Measurements from ENCODE around the gene UVRAG. TPM values are rescaled to one million over a fixed set of nuclear protein-coding genes. Genes with fewer than 3 reads are reported as not detected.
"Not testable (repeated sequence)": the region's sequence is repeated elsewhere in the genome, so short reads cannot be mapped to it uniquely, and the experiment has no call there.

Gene UVRAG
- polyA plus RNA-seq, 1 donor (not counting 4 experiments of a cell fraction or from before 2014, with no cell fraction given), result 11.9 TPM

GRCh38 chr11:75979075-75979474, 164.1 kb downstream of the UVRAG start:
- H3K27me3 ChIP-seq (ENCODE audit: control insufficient read depth, extremely low read depth, insufficient read depth, low read length); H3K79me2 ChIP-seq (ENCODE audit: control insufficient read depth, insufficient read depth, low read length); H2AFZ ChIP-seq (ENCODE audit: control insufficient read depth, low read length); H3K9me3 ChIP-seq (ENCODE audit: control insufficient read depth, low read depth, low read length); H3K9ac ChIP-seq (ENCODE audit: control insufficient read depth, extremely low read depth, insufficient read depth, low read length); H3K27ac ChIP-seq (ENCODE audit: control insufficient read depth, insufficient read depth, low read length); H4K20me1 ChIP-seq (ENCODE audit: control insufficient read depth, extremely low read depth, insufficient read depth, low read length); H3K4me2 ChIP-seq (ENCODE audit: control insufficient read depth, extremely low read depth, insufficient read depth, low read depth, low read length); dilution Hi-C loops (cut with MboI; ENCODE audit: extremely low pct_ligation_motif_present, low sequenced_read_pairs); H3K9me1 ChIP-seq (ENCODE audit: control insufficient read depth, extremely low read depth, insufficient read depth, low read length); FAIRE-seq; DNase-seq (ENCODE audit: low read depth, low spot score); H3K4me3 ChIP-seq (ENCODE audit: control insufficient read depth in 2 of 3, extremely low read depth in 1 of 3, insufficient read depth in 2 of 3, low read depth in 1 of 3, low read length in 3 of 3); H3K4me1 ChIP-seq (ENCODE audit: control insufficient read depth, extremely low read depth, insufficient read depth, low read length); H3K36me3 ChIP-seq (ENCODE audit: control insufficient read depth in 2 of 2, extremely low read depth in 1 of 2, insufficient read depth in 2 of 2, low read length in 2 of 2): not testable (repeated sequence)

GRCh38 chr11:75979479-75980027, 164.5 kb downstream of the UVRAG start:
- H3K9me1 ChIP-seq (ENCODE audit: control insufficient read depth, extremely low read depth, insufficient read depth, low read length); H3K4me2 ChIP-seq (ENCODE audit: control insufficient read depth, extremely low read depth, insufficient read depth, low read depth, low read length); H3K79me2 ChIP-seq (ENCODE audit: control insufficient read depth, insufficient read depth, low read length); H3K36me3 ChIP-seq (ENCODE audit: control insufficient read depth in 2 of 2, extremely low read depth in 1 of 2, insufficient read depth in 2 of 2, low read length in 2 of 2); H3K9me3 ChIP-seq (ENCODE audit: control insufficient read depth, low read depth, low read length); H2AFZ ChIP-seq (ENCODE audit: control insufficient read depth, low read length); H3K4me3 ChIP-seq (ENCODE audit: control insufficient read depth in 2 of 3, extremely low read depth in 1 of 3, insufficient read depth in 2 of 3, low read depth in 1 of 3, low read length in 3 of 3); H3K4me1 ChIP-seq (ENCODE audit: control insufficient read depth, extremely low read depth, insufficient read depth, low read length); H3K27ac ChIP-seq (ENCODE audit: control insufficient read depth, insufficient read depth, low read length); H3K9ac ChIP-seq (ENCODE audit: control insufficient read depth, extremely low read depth, insufficient read depth, low read length); dilution Hi-C loops (cut with MboI; ENCODE audit: extremely low pct_ligation_motif_present, low sequenced_read_pairs); DNase-seq (ENCODE audit: low read depth, low spot score); H4K20me1 ChIP-seq (ENCODE audit: control insufficient read depth, extremely low read depth, insufficient read depth, low read length); H3K27me3 ChIP-seq (ENCODE audit: control insufficient read depth, extremely low read depth, insufficient read depth, low read length); FAIRE-seq: not testable (repeated sequence)

GRCh38 chr11:75980031-75980430, 165.0 kb downstream of the UVRAG start:
- Histone ChIP-seq H2AFZ (ENCODE audit: control insufficient read depth, low read length) (no peak overlapping the region), H3K4me2 (ENCODE audit: control insufficient read depth, extremely low read depth, insufficient read depth, low read depth, low read length) (no peak overlapping the region), H3K4me1 (ENCODE audit: control insufficient read depth, extremely low read depth, insufficient read depth, low read length) (no peaks in the 10 kb centered on the region), H3K27ac (ENCODE audit: control insufficient read depth, insufficient read depth, low read length) (no peak overlapping the region), H3K36me3 (ENCODE audit: control insufficient read depth in 2 of 2, extremely low read depth in 1 of 2, insufficient read depth in 2 of 2, low read length in 2 of 2) (peaks cover 0 to 2% of the 10 kb centered on the region in 2 experiments), H3K4me3 (ENCODE audit: control insufficient read depth in 2 of 3, extremely low read depth in 1 of 3, insufficient read depth in 2 of 3, low read depth in 1 of 3, low read length in 3 of 3) (no peak overlapping the region), H3K9me3 (ENCODE audit: control insufficient read depth, low read depth, low read length) (no peaks in the 10 kb centered on the region), H3K9ac (ENCODE audit: control insufficient read depth, extremely low read depth, insufficient read depth, low read length) (no peak overlapping the region), H3K27me3 (ENCODE audit: control insufficient read depth, extremely low read depth, insufficient read depth, low read length) (no peaks in the 10 kb centered on the region), H3K9me1 (ENCODE audit: control insufficient read depth, extremely low read depth, insufficient read depth, low read length) (no peaks in the 10 kb centered on the region), H3K79me2 (ENCODE audit: control insufficient read depth, insufficient read depth, low read length) (no peaks in the 10 kb centered on the region), H4K20me1 (ENCODE audit: control insufficient read depth, extremely low read depth, insufficient read depth, low read length) (no peaks in the 10 kb centered on the region)
- DNase-seq (ENCODE audit: low read depth, low spot score) (no peak), FAIRE-seq (no peak)
- dilution Hi-C loops (cut with MboI; ENCODE audit: extremely low pct_ligation_motif_present, low sequenced_read_pairs), result no loop called here
- TF ChIP-seq CTCF (optimal IDR thresholded peaks at IDR 0.05 in 1 of 3, IDR thresholded peaks at IDR 0.05 in 1 of 3, conservative IDR thresholded peaks at IDR 0.05 in 1 of 3; ENCODE audit: extremely low read depth in 1 of 3, insufficient read depth in 2 of 3, low read length in 3 of 3) (no peak), EZH2 (IDR thresholded peaks at IDR 0.05; ENCODE audit: low read length) (no peak)
